ENCODE data around the gene VPS13C.
"Not testable (repeated sequence)": the region's sequence is repeated elsewhere in the genome, so short reads cannot be mapped to it uniquely, and the experiment has no call there.

Gene VPS13C

GRCh38 chr15:62075595-62076277, 15.5 kb upstream of the VPS13C start:
- DNase-seq, result no peak

- DNase-seq, result peak; percentile 64
Measured at GRCh38 chr15:62071711-62072308, 11.6 kb upstream of the VPS13C start.

GRCh38 chr15:62069551-62069950, 9.3 kb upstream of the VPS13C start:
- DNase-seq, result no peak

- DNase-seq, result no peak
Measured at GRCh38 chr15:62068810-62069167, 8.5 kb upstream of the VPS13C start.

GRCh38 chr15:62068071-62068809, 8.0 kb upstream of the VPS13C start:
- DNase-seq, result peak; percentile 67

- peak; percentile 71 for DNase-seq
Measured at GRCh38 chr15:62067448-62068044, 7.3 kb upstream of the VPS13C start.

GRCh38 chr15:62066663-62067447, 6.6 kb upstream of the VPS13C start, which contains the start of gene C2CD4A:
C2CD4A (plus strand) TSS chr15:62066977; CDS start chr15:62067614, 637 bp downstream.
- DNase-seq, result peak; percentile 89

GRCh38 chr15:62063825-62064635, 3.8 kb upstream of the VPS13C start:
- DNase-seq, result no peak

GRCh38 chr15:62060896-62061280, 641 bp upstream of the VPS13C start:
- DNase-seq, result no peak

- peak; percentile 93 for DNase-seq
Measured at GRCh38 chr15:62059816-62060112, 483 bp downstream of the VPS13C start.

- DNase-seq, result peak; percentile 27
Measured at GRCh38 chr15:62059108-62059815, 985 bp downstream of the VPS13C start.

- DNase-seq, result no peak
Measured at GRCh38 chr15:62058327-62059028, 1.8 kb downstream of the VPS13C start.

- DNase-seq, result no peak
Measured at GRCh38 chr15:62057341-62057980, 2.8 kb downstream of the VPS13C start.

GRCh38 chr15:62054979-62055378, 5.3 kb downstream of the VPS13C start:
- no peak for DNase-seq

GRCh38 chr15:62053439-62054085, 6.7 kb downstream of the VPS13C start:
- DNase-seq, result no peak

- no peak for DNase-seq
Measured at GRCh38 chr15:62052713-62053112, 7.5 kb downstream of the VPS13C start.

GRCh38 chr15:62051166-62051565, 9.1 kb downstream of the VPS13C start:
- no peak for DNase-seq

- no peak for DNase-seq
Measured at GRCh38 chr15:62050115-62050514, 10.1 kb downstream of the VPS13C start.

- not testable (repeated sequence) for DNase-seq
Measured at GRCh38 chr15:62048254-62048653, 12.0 kb downstream of the VPS13C start.

Measured in RPMI8226 (cell line).